GM23338 (cell line): Measurements from ENCODE around the gene EN2. TPM values are rescaled to one million over a fixed set of nuclear protein-coding genes. Genes with fewer than 3 reads are reported as not detected.

Source experiments
- EZH2 ChIP-seq: fragments of 200-600 bp; sonication (generic); IDR thresholded peaks from one replicate; pipeline ENCODE4 v1.8.0; 2017; ENCODE audit warnings: antibody characterized with exemption, mild to moderate bottlenecking, low read depth; ENCODE audit not compliant: unreplicated experiment
- EZH2phosphoT487 ChIP-seq: fragments of 200-600 bp; sonication (generic); IDR thresholded peaks from one replicate; pipeline ENCODE4 v1.8.1; 2018; ENCODE audit warnings: antibody characterized with exemption; ENCODE audit not compliant: unreplicated experiment
- JUNB ChIP-seq: IDR thresholded peaks from one replicate; pipeline ENCODE4 v1.6.1; 2016; ENCODE audit warnings: antibody characterized with exemption; ENCODE audit not compliant: unreplicated experiment
- NANOG ChIP-seq: IDR thresholded peaks from 2 replicates; pipeline ENCODE4 v1.6.1; 2016; ENCODE audit warnings: antibody characterized with exemption, borderline replicate concordance
- STAT1 ChIP-seq: IDR thresholded peaks from one replicate; pipeline ENCODE4 v1.6.1; 2016; ENCODE audit warnings: antibody characterized with exemption; ENCODE audit not compliant: unreplicated experiment
- ZNF114 ChIP-seq: fragments of 250-450 bp; sonication (Bioruptor Pico); IDR thresholded peaks from 2 replicates; pipeline ENCODE4 v1.5.0; 2020; ENCODE audit warnings: mild to moderate bottlenecking, moderate library complexity
- ZNF331 ChIP-seq: fragments of 250-450 bp; sonication (Bioruptor Pico); IDR thresholded peaks from 2 replicates; pipeline ENCODE4 v1.5.0; 2020; ENCODE audit warnings: low read depth, mild to moderate bottlenecking, moderate library complexity
- polyA plus RNA-seq: library from polyadenylated mRNA; unstranded; fragments of >200 nt; fragmentation: Nextera tagmentation; extraction: Ambion mirVana; gene quantifications from 2 replicates; pipeline ENCODE4 v1.2.1, GENCODE V29; 2016
- total RNA-seq: library from RNA; depleted of rRNA; stranded (reverse); fragments of >200 nt; shearing (Covaris generic); gene quantifications from 2 replicates; pipeline ENCODE4 v1.2.3, GENCODE V29; 2014
- TF ChIP-seq, protein P1 (sequence below): fragments of 250-450 bp; sonication (Bioruptor Pico); IDR thresholded peaks from 2 replicates; pipeline ENCODE4 v1.5.0; 2020; ENCODE audit warnings: mild to moderate bottlenecking, moderate library complexity
- TF ChIP-seq, protein P2 (sequence below): IDR thresholded peaks from one replicate; pipeline ENCODE4 v1.6.1; 2018; ENCODE audit warnings: antibody characterized with exemption; ENCODE audit not compliant: unreplicated experiment
- TF ChIP-seq, protein P3 (sequence below), 2 experiments: fragments of 200-600 bp in 1 of 2; sonication (generic) in 1 of 2; conservative IDR thresholded peaks; 2 replicates each; pipeline versions ENCODE4 v1.5.1 to v1.6.1; 2016 to 2017; ENCODE audit warnings: antibody characterized with exemption in 2 of 2, low read depth in 2 of 2, mild to moderate bottlenecking in 2 of 2, moderate library complexity in 1 of 2

The EN2 gene
- total and polyA plus RNA-seq, 2 experiments from 2014 or later: not detected

DNA sequence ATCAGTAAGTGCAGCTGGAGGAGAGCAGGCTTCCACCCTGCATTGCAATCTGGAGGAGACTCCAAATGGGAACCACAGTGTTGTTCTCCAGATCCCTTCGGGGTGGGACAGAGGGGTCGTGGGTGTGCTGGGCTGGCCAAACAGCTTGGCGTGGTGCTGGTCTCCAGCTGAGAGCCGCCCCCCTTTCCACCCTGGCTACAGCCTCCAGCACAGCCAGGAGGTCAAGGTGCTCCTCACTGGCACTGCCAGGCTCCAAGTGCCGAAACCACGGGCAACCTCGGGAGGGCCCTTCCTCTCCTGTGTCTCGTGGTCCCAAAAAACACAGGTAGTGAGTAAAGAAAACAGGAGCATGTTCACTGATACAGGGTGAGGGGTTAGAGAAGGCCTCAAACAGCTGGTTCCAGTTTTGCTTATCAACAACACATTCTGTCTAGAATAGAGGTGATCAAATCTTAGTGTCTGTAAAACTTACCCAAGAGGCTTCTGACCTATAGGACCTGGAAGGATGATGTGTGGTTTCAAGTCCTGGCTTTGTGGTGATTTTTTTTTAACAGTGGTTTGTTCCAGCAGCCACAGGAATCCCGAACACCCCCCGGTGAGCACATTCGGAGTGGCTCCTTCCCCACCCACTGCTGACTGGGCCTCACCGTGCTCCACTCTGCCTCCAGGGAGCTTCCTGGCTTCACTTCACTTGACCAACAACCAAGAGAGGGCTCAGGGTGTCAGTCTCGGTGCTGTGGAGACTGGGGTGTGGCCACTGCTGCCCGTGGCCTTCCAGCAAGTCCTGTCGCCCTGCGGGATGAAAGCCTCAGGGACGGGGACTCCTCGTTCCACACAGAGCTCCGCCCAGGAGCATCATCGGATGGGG is 31.2 kb upstream of the EN2 start (continued):
- TF ChIP-seq, protein P1, sequence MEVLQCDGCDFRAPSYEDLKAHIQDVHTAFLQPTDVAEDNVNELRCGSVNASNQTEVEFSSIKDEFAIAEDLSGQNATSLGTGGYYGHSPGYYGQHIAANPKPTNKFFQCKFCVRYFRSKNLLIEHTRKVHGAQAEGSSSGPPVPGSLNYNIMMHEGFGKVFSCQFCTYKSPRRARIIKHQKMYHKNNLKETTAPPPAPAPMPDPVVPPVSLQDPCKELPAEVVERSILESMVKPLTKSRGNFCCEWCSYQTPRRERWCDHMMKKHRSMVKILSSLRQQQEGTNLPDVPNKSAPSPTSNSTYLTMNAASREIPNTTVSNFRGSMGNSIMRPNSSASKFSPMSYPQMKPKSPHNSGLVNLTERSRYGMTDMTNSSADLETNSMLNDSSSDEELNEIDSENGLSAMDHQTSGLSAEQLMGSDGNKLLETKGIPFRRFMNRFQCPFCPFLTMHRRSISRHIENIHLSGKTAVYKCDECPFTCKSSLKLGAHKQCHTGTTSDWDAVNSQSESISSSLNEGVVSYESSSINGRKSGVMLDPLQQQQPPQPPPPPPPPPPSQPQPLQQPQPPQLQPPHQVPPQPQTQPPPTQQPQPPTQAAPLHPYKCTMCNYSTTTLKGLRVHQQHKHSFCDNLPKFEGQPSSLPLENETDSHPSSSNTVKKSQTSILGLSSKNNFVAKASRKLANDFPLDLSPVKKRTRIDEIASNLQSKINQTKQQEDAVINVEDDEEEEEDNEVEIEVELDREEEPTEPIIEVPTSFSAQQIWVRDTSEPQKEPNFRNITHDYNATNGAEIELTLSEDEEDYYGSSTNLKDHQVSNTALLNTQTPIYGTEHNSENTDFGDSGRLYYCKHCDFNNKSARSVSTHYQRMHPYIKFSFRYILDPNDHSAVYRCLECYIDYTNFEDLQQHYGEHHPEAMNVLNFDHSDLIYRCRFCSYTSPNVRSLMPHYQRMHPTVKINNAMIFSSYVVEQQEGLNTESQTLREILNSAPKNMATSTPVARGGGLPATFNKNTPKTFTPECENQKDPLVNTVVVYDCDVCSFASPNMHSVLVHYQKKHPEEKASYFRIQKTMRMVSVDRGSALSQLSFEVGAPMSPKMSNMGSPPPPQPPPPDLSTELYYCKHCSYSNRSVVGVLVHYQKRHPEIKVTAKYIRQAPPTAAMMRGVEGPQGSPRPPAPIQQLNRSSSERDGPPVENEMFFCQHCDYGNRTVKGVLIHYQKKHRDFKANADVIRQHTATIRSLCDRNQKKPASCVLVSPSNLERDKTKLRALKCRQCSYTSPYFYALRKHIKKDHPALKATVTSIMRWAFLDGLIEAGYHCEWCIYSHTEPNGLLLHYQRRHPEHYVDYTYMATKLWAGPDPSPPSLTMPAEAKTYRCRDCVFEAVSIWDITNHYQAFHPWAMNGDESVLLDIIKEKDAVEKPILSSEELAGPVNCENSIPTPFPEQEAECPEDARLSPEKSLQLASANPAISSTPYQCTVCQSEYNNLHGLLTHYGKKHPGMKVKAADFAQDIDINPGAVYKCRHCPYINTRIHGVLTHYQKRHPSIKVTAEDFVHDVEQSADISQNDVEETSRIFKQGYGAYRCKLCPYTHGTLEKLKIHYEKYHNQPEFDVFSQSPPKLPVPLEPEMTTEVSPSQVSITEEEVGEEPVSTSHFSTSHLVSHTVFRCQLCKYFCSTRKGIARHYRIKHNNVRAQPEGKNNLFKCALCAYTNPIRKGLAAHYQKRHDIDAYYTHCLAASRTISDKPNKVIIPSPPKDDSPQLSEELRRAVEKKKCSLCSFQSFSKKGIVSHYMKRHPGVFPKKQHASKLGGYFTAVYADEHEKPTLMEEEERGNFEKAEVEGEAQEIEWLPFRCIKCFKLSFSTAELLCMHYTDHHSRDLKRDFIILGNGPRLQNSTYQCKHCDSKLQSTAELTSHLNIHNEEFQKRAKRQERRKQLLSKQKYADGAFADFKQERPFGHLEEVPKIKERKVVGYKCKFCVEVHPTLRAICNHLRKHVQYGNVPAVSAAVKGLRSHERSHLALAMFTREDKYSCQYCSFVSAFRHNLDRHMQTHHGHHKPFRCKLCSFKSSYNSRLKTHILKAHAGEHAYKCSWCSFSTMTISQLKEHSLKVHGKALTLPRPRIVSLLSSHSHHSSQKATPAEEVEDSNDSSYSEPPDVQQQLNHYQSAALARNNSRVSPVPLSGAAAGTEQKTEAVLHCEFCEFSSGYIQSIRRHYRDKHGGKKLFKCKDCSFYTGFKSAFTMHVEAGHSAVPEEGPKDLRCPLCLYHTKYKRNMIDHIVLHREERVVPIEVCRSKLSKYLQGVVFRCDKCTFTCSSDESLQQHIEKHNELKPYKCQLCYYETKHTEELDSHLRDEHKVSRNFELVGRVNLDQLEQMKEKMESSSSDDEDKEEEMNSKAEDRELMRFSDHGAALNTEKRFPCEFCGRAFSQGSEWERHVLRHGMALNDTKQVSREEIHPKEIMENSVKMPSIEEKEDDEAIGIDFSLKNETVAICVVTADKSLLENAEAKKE (CRISPR knock-in tag): no peak
- TF ChIP-seq EZH2 (no peak), JUNB (no peak), NANOG (no peak), ZNF331 (CRISPR knock-in tag) (no peak), STAT1 (no peak), EZH2phosphoT487 (no peak), ZNF114 (CRISPR knock-in tag) (no peak)
- TF ChIP-seq, protein P2, sequence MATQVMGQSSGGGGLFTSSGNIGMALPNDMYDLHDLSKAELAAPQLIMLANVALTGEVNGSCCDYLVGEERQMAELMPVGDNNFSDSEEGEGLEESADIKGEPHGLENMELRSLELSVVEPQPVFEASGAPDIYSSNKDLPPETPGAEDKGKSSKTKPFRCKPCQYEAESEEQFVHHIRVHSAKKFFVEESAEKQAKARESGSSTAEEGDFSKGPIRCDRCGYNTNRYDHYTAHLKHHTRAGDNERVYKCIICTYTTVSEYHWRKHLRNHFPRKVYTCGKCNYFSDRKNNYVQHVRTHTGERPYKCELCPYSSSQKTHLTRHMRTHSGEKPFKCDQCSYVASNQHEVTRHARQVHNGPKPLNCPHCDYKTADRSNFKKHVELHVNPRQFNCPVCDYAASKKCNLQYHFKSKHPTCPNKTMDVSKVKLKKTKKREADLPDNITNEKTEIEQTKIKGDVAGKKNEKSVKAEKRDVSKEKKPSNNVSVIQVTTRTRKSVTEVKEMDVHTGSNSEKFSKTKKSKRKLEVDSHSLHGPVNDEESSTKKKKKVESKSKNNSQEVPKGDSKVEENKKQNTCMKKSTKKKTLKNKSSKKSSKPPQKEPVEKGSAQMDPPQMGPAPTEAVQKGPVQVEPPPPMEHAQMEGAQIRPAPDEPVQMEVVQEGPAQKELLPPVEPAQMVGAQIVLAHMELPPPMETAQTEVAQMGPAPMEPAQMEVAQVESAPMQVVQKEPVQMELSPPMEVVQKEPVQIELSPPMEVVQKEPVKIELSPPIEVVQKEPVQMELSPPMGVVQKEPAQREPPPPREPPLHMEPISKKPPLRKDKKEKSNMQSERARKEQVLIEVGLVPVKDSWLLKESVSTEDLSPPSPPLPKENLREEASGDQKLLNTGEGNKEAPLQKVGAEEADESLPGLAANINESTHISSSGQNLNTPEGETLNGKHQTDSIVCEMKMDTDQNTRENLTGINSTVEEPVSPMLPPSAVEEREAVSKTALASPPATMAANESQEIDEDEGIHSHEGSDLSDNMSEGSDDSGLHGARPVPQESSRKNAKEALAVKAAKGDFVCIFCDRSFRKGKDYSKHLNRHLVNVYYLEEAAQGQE: no peak
- TF ChIP-seq, protein P3, sequence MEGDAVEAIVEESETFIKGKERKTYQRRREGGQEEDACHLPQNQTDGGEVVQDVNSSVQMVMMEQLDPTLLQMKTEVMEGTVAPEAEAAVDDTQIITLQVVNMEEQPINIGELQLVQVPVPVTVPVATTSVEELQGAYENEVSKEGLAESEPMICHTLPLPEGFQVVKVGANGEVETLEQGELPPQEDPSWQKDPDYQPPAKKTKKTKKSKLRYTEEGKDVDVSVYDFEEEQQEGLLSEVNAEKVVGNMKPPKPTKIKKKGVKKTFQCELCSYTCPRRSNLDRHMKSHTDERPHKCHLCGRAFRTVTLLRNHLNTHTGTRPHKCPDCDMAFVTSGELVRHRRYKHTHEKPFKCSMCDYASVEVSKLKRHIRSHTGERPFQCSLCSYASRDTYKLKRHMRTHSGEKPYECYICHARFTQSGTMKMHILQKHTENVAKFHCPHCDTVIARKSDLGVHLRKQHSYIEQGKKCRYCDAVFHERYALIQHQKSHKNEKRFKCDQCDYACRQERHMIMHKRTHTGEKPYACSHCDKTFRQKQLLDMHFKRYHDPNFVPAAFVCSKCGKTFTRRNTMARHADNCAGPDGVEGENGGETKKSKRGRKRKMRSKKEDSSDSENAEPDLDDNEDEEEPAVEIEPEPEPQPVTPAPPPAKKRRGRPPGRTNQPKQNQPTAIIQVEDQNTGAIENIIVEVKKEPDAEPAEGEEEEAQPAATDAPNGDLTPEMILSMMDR (conservative IDR thresholded peaks at IDR 0.05; ENCODE audit: low read depth in 2 of 2): no peak
